IMR-90 (cell line): ENCODE results near the gene TJP1. TPM values are rescaled to one million over a fixed set of nuclear protein-coding genes. Genes with fewer than 3 reads are reported as not detected.

ENCODE experiments used
- ATAC-seq: fragments of 200-7000 bp; cut with Tn5 transposase; 2 replicates; pipeline ENCODE4 v1.9.1; 2020; ENCODE audit warnings: low read depth, mild to moderate bottlenecking, moderate library complexity
- BruUV-seq: library from RNA; stranded (reverse); fragments of 400-500 nt; replicated peaks from 2 replicates; lab custom pipeline; 2021; lab: Mats Ljungman, UMichigan
- CTCF ChIA-PET: fragments of 300-600 bp; formaldehyde crosslinking; extraction: SDS; loops from one replicate; lab custom pipeline; 2021; ENCODE audit warnings: antibody characterized with exemption; lab: Yijun Ruan, JAX
- POLR2A ChIA-PET: fragments of 300-600 bp; sonication (Branson Sonifier 250); formaldehyde crosslinking; loops from one replicate; lab custom pipeline; 2022; ENCODE audit warnings: antibody characterized with exemption; ENCODE audit not compliant: unreplicated experiment; lab: Charles Lee
- DNase-seq: peaks from one replicate; pipeline ENCODE4 v3.0.0; 2013
- H2AFZ ChIP-seq: replicated peaks from 2 replicates; pipeline ENCODE3; 2013; ENCODE audit warnings: low read length, mild to moderate bottlenecking; ENCODE audit not compliant: poor library complexity
- H2AK5ac ChIP-seq: 2 replicates; pipeline ENCODE4 v1.6.1; 2013; ENCODE audit warnings: low read depth, low read length, inconsistent platforms
- H2AK9ac ChIP-seq: replicated peaks from 2 replicates; pipeline ENCODE3; 2013; ENCODE audit warnings: mild to moderate bottlenecking, low read depth, low read length, moderate library complexity; ENCODE audit not compliant: poor library complexity
- H2BK120ac ChIP-seq: 2 replicates; pipeline ENCODE4 v1.6.1; 2013; ENCODE audit warnings: low read depth, low read length, inconsistent platforms
- H2BK15ac ChIP-seq: 3 replicates; pipeline ENCODE4 v1.6.1; 2013; ENCODE audit warnings: low read depth, low read length, inconsistent platforms
- H2BK20ac ChIP-seq: 2 replicates; pipeline ENCODE4 v1.6.1; 2013; ENCODE audit warnings: low read depth, mild to moderate bottlenecking, inconsistent platforms, low read length, moderate library complexity
- H2BK5ac ChIP-seq: 2 replicates; pipeline ENCODE4 v1.6.1; 2013; ENCODE audit warnings: mild to moderate bottlenecking, low read depth, low read length, inconsistent platforms; ENCODE audit not compliant: poor library complexity, severe bottlenecking
- H3K14ac ChIP-seq: replicated peaks from 2 replicates; pipeline ENCODE4 v1.6.1; 2013; ENCODE audit warnings: low read depth, low read length, inconsistent platforms
- H3K18ac ChIP-seq: 2 replicates; pipeline ENCODE4 v1.6.1; 2013; ENCODE audit warnings: low read depth, low read length, control low read depth
- H3K23ac ChIP-seq: 2 replicates; pipeline ENCODE4 v1.6.1; 2013; ENCODE audit warnings: low read depth, low read length, inconsistent platforms
- H3K27ac ChIP-seq: 2 replicates; pipeline ENCODE4 v1.5.1; 2013; ENCODE audit warnings: mild to moderate bottlenecking, control low read depth, low read length; ENCODE audit not compliant: insufficient read depth
- H3K27me3 ChIP-seq: 2 replicates; pipeline ENCODE4 v1.6.1; 2013; ENCODE audit warnings: low read length; ENCODE audit not compliant: control insufficient read depth, insufficient read depth
- H3K36me3 ChIP-seq: 2 replicates; pipeline ENCODE4 v1.6.1; 2013; ENCODE audit warnings: low read length, mixed read lengths; ENCODE audit not compliant: control insufficient read depth, insufficient read depth
- H3K4ac ChIP-seq: 2 replicates; pipeline ENCODE4 v1.6.1; 2013; ENCODE audit warnings: low read depth, low read length, inconsistent platforms
- H3K4me1 ChIP-seq: 2 replicates; pipeline ENCODE4 v1.6.1; 2013; ENCODE audit warnings: low read length, mixed read lengths; ENCODE audit not compliant: control insufficient read depth, insufficient read depth
- H3K4me2 ChIP-seq: 2 replicates; pipeline ENCODE4 v1.6.1; 2013; ENCODE audit warnings: low read depth, mild to moderate bottlenecking, control low read depth, low read length, moderate library complexity
- H3K4me3 ChIP-seq: 2 replicates; pipeline ENCODE4 v1.5.1; 2013; ENCODE audit warnings: low read depth, mild to moderate bottlenecking, control low read depth, low read length, moderate library complexity; ENCODE audit not compliant: insufficient read depth
- H3K56ac ChIP-seq: 2 replicates; pipeline ENCODE4 v1.6.1; 2013; ENCODE audit warnings: low read length, inconsistent platforms; ENCODE audit not compliant: insufficient read depth; ENCODE audit errors: extremely low read depth
- H3K79me1 ChIP-seq, 2 experiments: 2 replicates each; pipeline ENCODE4 v1.6.1; 2013; ENCODE audit warnings: low read length in 2 of 2, inconsistent platforms in 1 of 2, low read depth in 1 of 2
- H3K9ac ChIP-seq: 2 replicates; pipeline ENCODE4 v1.6.1; 2013; ENCODE audit warnings: low read depth, low read length, control low read depth
- H3K9me1 ChIP-seq: 2 replicates; pipeline ENCODE4 v1.6.1; 2013; ENCODE audit warnings: low read length, inconsistent platforms; ENCODE audit not compliant: insufficient read depth
- H3K9me3 ChIP-seq: 2 replicates; pipeline ENCODE4 v1.6.1; 2013; ENCODE audit warnings: low read length; ENCODE audit not compliant: control insufficient read depth, insufficient read depth
- H4K20me1 ChIP-seq: 2 replicates; pipeline ENCODE4 v1.6.1; 2013; ENCODE audit warnings: low read length, inconsistent platforms; ENCODE audit not compliant: insufficient read depth
- H4K5ac ChIP-seq: 2 replicates; pipeline ENCODE4 v1.6.1; 2013; ENCODE audit warnings: mild to moderate bottlenecking, low read depth, low read length, control low read depth
- H4K8ac ChIP-seq, 2 experiments: 2 replicates each; pipeline ENCODE4 v1.6.1; 2013; ENCODE audit warnings: low read depth in 2 of 2, low read length in 2 of 2, control low read depth in 1 of 2, inconsistent platforms in 1 of 2
- H4K91ac ChIP-seq: 2 replicates; pipeline ENCODE4 v1.6.1; 2013; ENCODE audit warnings: low read depth, low read length, inconsistent platforms; ENCODE audit not compliant: insufficient read depth
- MAZ ChIP-seq: IDR thresholded peaks from 2 replicates; pipeline ENCODE4 v1.6.1; 2012; ENCODE audit warnings: low read depth, mild to moderate bottlenecking, low read length, improper control_type of control experiment, moderate library complexity, borderline replicate concordance
- RCOR1 ChIP-seq: IDR thresholded peaks from 2 replicates; pipeline ENCODE4 v1.6.1; 2012; ENCODE audit warnings: mild to moderate bottlenecking, low read length, improper control_type of control experiment; ENCODE audit not compliant: insufficient replicate concordance
- WGBS, 2 experiments: methylation state at CpG; one replicate each; pipeline versions ENCODE4 v1.1.5 to v1.1.7; 2013; ENCODE audit warnings: missing lambda C conversion rate in 2 of 2; ENCODE audit not compliant: insufficient read length in 1 of 2; ENCODE audit errors: extremely low coverage in 2 of 2; 5-methylcytosine and 5-hydroxymethylcytosine counted together
- dilution Hi-C: fragments of 300-500 bp; cut with HindIII; formaldehyde crosslinking; loops from one replicate; pipeline ENCODE4 v1.14.3; 2018; ENCODE audit warnings: low sequenced_read_pairs; ENCODE audit not compliant: unreplicated experiment
- in situ Hi-C: fragments of 300-500 bp; cut with MboI; formaldehyde crosslinking; loops from 3 replicates; pipeline ENCODE4 v1.14.3; 2019; ENCODE audit warnings: low sequenced_read_pairs, inconsistent platforms, mixed read lengths
- intact Hi-C: fragments of 100-400 bp; cut with micrococcal nuclease; formaldehyde crosslinking; loops from 2 replicates; pipeline ENCODE4 v1.10.0; 2022
- polyA plus RNA-seq, 3 experiments: library from polyadenylated mRNA; depleted of rRNA; stranded (reverse); fragments of >200 nt; gene quantifications; 2 replicates each; pipeline ENCODE4 v1.2.3, GENCODE V29; 2012; ENCODE audit warnings: low replicate concordance in 1 of 3
- total RNA-seq: library from RNA; depleted of rRNA; stranded (reverse); fragments of >200 nt; gene quantifications from 2 replicates; pipeline ENCODE4 v1.2.3, GENCODE V29; 2012

The TJP1 gene
- total and polyA plus RNA-seq, 2 of the 4 experiments (the other 2 are of a cell fraction) = 42.2 to 43.4 TPM

DNA sequence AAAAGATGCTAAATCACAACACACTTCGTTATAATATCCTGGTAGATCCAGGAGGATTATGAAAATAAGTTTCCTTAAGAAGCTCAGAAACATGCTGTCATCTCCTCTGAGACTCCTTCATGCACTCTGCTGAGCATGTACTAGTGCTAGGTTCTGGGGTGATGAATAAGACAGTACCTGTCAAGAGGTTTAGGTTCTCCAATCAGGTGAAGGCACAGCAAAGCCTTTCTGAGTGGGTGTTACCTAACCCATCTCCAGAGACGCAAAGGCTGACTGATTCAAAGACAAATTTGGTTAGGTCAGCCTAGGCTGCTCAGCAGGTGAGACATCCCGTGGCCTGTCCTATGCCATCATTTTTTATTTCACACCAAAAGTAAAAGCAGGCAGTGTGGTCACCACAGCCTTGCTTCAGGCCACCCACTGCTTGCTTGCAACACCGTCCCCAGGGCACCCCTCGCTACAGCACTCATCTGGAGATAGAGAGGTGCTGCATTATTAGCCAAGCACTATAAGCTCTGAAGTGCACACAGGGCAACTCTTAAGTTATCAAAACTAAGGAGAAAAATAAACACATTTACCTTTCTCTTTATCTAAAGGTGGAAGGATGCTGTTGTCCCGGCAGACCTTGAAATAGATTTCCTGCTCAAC, 117.2 kb downstream of the TJP1 start:
- Histone ChIP-seq H3K23ac (no peak overlapping the region), H3K18ac (no peak overlapping the region), H3K14ac (no peak overlapping the region), H3K9me3 (no peaks in the 10 kb centered on the region), H3K4me1 (no peaks in the 10 kb centered on the region), H2BK5ac (no peak overlapping the region), H2AK9ac (no peak overlapping the region), H3K4ac (no peak overlapping the region), H2BK120ac (no peak overlapping the region), H3K4me3 (no peak overlapping the region), H2AK5ac (no peak overlapping the region), H4K5ac (no peak overlapping the region), H2BK15ac (no peak overlapping the region), H3K79me1 (peaks cover 9 to 13% of the 10 kb centered on the region in 2 experiments; a peak in 2 of 4 replicates), H3K9me1 (0 out of 2 replicates have a peak, but pooled peaks cover 4% of the 10 kb centered on the region), H3K36me3 (peaks cover 46% of the 10 kb centered on the region), H2BK20ac (no peak overlapping the region), H3K27me3 (no peaks in the 10 kb centered on the region), H3K9ac (no peak overlapping the region), H2AFZ (no peak overlapping the region), H4K91ac (no peak overlapping the region), H4K20me1 (no peaks in the 10 kb centered on the region), H3K27ac (no peak overlapping the region), H3K56ac (no peak overlapping the region), H3K4me2 (no peak overlapping the region), H4K8ac (no peak overlapping the region)
- DNase-seq (no peak), ATAC-seq (no peak)
- in situ Hi-C loops (no loop called here), dilution Hi-C loops (no loop called here), intact Hi-C loops (no loop called here)
- POLR2A ChIA-PET = no interaction called here
- 100% methylated on average over 1 of the region's 6 CpGs; no CpG with 5 or more reads in 1 of the 2 experiments for WGBS, 2 experiments
- CTCF ChIA-PET = no interaction called here
- BruUV-seq = no TSS peak
- TF ChIP-seq RCOR1 (no peak), MAZ (no peak)
